B cell (primary cell): ENCODE data around the gene GFOD1. TPM values are rescaled to one million over a fixed set of nuclear protein-coding genes. Genes with fewer than 3 reads are reported as not detected.

ENCODE experiments used
- ATAC-seq: fragments of 200-7000 bp; cut with Tn5 transposase; one replicate; pipeline ENCODE4 v1.10.0; 2021; ENCODE audit warnings: low read depth, mild to moderate bottlenecking, moderate number of reproducible peaks, moderate library complexity
- CTCF ChIA-PET: fragments of 350-600 bp; sonication (Branson Sonifier 250); formaldehyde crosslinking; loops from one replicate; lab custom pipeline; 2021; ENCODE audit warnings: antibody characterized with exemption, inconsistent platforms; lab: Charles Lee
- POLR2A ChIA-PET: fragments of 350-600 bp; sonication (Branson Sonifier 250); formaldehyde crosslinking; loops from one replicate; lab custom pipeline; 2021; ENCODE audit warnings: antibody characterized with exemption; lab: Charles Lee
- DNase-seq: peaks from one replicate; pipeline ENCODE4 v3.0.0; 2013
- H2AFZ ChIP-seq: 2 replicates; pipeline ENCODE4 v1.6.1; 2012; ENCODE audit warnings: mild to moderate bottlenecking, low read depth, low read length; ENCODE audit not compliant: insufficient read depth, poor library complexity, severe bottlenecking
- H3K27ac ChIP-seq, 2 donors: 1 replicate in 1 of 2; 2 replicates in 1 of 2; pipeline ENCODE4 v1.5.1; 2012 to 2013; ENCODE audit warnings: low read length in 2 of 2, mild to moderate bottlenecking in 2 of 2, moderate library complexity in 1 of 2
- H3K27me3 ChIP-seq, 4 experiments: fragments of 200-600 bp in 1 of 4; sonication (generic) in 1 of 4; replicated peaks in 1 of 4; 1 replicate in 2 of 4; 2 replicates in 2 of 4; pipeline versions ENCODE4 v1.6.1 to v1.7.0; 2013 to 2016; ENCODE audit warnings: low read length in 3 of 4, mild to moderate bottlenecking in 2 of 4, mixed read lengths in 1 of 4, moderate library complexity in 1 of 4; ENCODE audit not compliant: insufficient read depth in 4 of 4, control insufficient read depth in 3 of 4; ENCODE audit errors: control extremely low read depth in 1 of 4
- H3K36me3 ChIP-seq, 2 experiments: replicated peaks in 1 of 2; 1 replicate in 1 of 2; 2 replicates in 1 of 2; pipeline versions ENCODE4 v1.6.1 to v1.7.1; 2013; ENCODE audit warnings: low read length in 1 of 2; ENCODE audit not compliant: insufficient read depth in 2 of 2, control insufficient read depth in 1 of 2; ENCODE audit errors: control extremely low read depth in 1 of 2, extremely low read depth in 1 of 2
- H3K4me1 ChIP-seq, 2 donors: fragments of 200-600 bp in 1 of 2; sonication (generic) in 1 of 2; 1 replicate in 1 of 2; 2 replicates in 1 of 2; pipeline versions ENCODE4 v1.5.1 to v1.6.1; 2013 to 2017; ENCODE audit warnings: low read length in 2 of 2; ENCODE audit not compliant: control insufficient read depth in 2 of 2, insufficient read depth in 2 of 2
- H3K4me2 ChIP-seq: replicated peaks from 2 replicates; pipeline ENCODE3; 2012; ENCODE audit warnings: mild to moderate bottlenecking, low read depth, low read length; ENCODE audit not compliant: poor library complexity, severe bottlenecking
- H3K4me3 ChIP-seq, 5 experiments: fragments of 200-600 bp in 1 of 5; sonication (generic) in 1 of 5; 1 replicate in 3 of 5; 2 replicates in 2 of 5; pipeline versions ENCODE4 v1.5.1 to v1.7.0; 2011 to 2016; ENCODE audit warnings: low read length in 4 of 5, mild to moderate bottlenecking in 4 of 5, low read depth in 2 of 5, control low read depth in 1 of 5, moderate library complexity in 1 of 5; ENCODE audit not compliant: insufficient read depth in 1 of 5; ENCODE audit errors: control extremely low read depth in 1 of 5, extremely low read depth in 1 of 5
- H3K79me2 ChIP-seq: fragments of 200-600 bp; sonication (generic); one replicate; pipeline ENCODE4 v1.6.0; 2016; ENCODE audit warnings: low read length; ENCODE audit not compliant: control insufficient read depth, insufficient read depth
- H3K9ac ChIP-seq: fragments of 200-600 bp; sonication (generic); 2 replicates; pipeline ENCODE4 v1.6.1; 2017; ENCODE audit warnings: mild to moderate bottlenecking, low read length, moderate library complexity
- H3K9me3 ChIP-seq, 3 donors: one replicate each; pipeline versions ENCODE4 v1.6.1 to v1.7.1; 2013; ENCODE audit warnings: low read length in 2 of 3; ENCODE audit not compliant: control insufficient read depth in 2 of 3, insufficient read depth in 1 of 3; ENCODE audit errors: control extremely low read depth in 1 of 3
- H4K20me1 ChIP-seq: 2 replicates; pipeline ENCODE4 v1.6.0; 2012; ENCODE audit warnings: mild to moderate bottlenecking, low read length; ENCODE audit not compliant: insufficient read depth, control insufficient read depth, poor library complexity, severe bottlenecking
- H3K27ac Mint-ChIP-seq: one replicate; pipeline ENCODE4 v1.8.0; 2021; ENCODE audit warnings: mixed read lengths
- H3K27me3 Mint-ChIP-seq: one replicate; pipeline ENCODE4 v1.8.0; 2021; ENCODE audit warnings: mixed read lengths
- H3K4me1 Mint-ChIP-seq: one replicate; pipeline ENCODE4 v1.8.0; 2021; ENCODE audit warnings: mixed read lengths
- H3K4me3 Mint-ChIP-seq: one replicate; pipeline ENCODE4 v1.8.0; 2021; ENCODE audit warnings: mixed read lengths
- H3K9me3 Mint-ChIP-seq: one replicate; pipeline ENCODE4 v1.8.0; 2022; ENCODE audit warnings: mixed read lengths; ENCODE audit not compliant: insufficient read depth
- CTCF ChIP-seq: fragments of 200-600 bp; IDR thresholded peaks from one replicate; pipeline ENCODE4 v1.8.0; 2022; ENCODE audit warnings: antibody characterized with exemption, mild to moderate bottlenecking
- EZH2 ChIP-seq: IDR thresholded peaks from 2 replicates; pipeline ENCODE4 v1.6.1; 2012; ENCODE audit warnings: borderline replicate concordance, low read depth, mild to moderate bottlenecking, moderate library complexity, low read length; ENCODE audit not compliant: insufficient read depth, poor library complexity, severe bottlenecking
- WGBS: methylation state at CpG from one replicate; pipeline ENCODE4 v1.1.5; 2013; ENCODE audit warnings: missing lambda C conversion rate; ENCODE audit not compliant: insufficient coverage; 5-methylcytosine and 5-hydroxymethylcytosine counted together
- intact Hi-C: fragments of 100-400 bp; cut with micrococcal nuclease; formaldehyde crosslinking; loops from one replicate; pipeline ENCODE4 v1.10.0; 2022
- polyA plus RNA-seq: library from polyadenylated mRNA; depleted of rRNA; stranded (reverse); fragments of >200 nt; gene quantifications from 2 replicates; pipeline ENCODE4 v1.2.3, GENCODE V29; 2012
- total RNA-seq, 2 donors: library from RNA; stranded (reverse); fragments of 120-200 nt in 1 of 2; gene quantifications; 1 replicate in 1 of 2; 2 replicates in 1 of 2; pipeline versions ENCODE4 v1.2.3 to v1.2.4, GENCODE V29; 2013 to 2022

GFOD1 gene
- total and polyA plus RNA-seq, 2 donors (not counting 1 experiment from before 2014, with no cell fraction given): 8.3 to 42.4 TPM

- ChIA-PET POLR2A (interaction anchor here (0.6 kb wide), 1 partner anchor 13 kb away, joined by 3 read pairs; no protein-coding TSS in a partner anchor), CTCF (interaction anchor here (1.5 kb wide), 1 partner anchor 80 kb away, joined by 6 read pairs; no protein-coding TSS in a partner anchor)
- ATAC-seq (no peak), DNase-seq (no peak)
- no peak overlapping the region for H3K27ac ChIP-seq
- H3K27ac Mint-ChIP-seq: no peak overlapping the region
- H2AFZ ChIP-seq: no peak overlapping the region
- H3K9me3 Mint-ChIP-seq: no peaks in the 10 kb centered on the region
- no peak overlapping the region for H3K4me3 Mint-ChIP-seq
- peaks cover 0 to 9% (median 0%) of the 10 kb centered on the region in 4 experiments for H3K27me3 ChIP-seq
- no peaks in the 10 kb centered on the region for H3K36me3 ChIP-seq
- H4K20me1 ChIP-seq: peaks cover 6% of the 10 kb centered on the region
- H3K27me3 Mint-ChIP-seq: peaks cover 3% of the 10 kb centered on the region
- WGBS: 80% methylated on average over 5 of the region's 6 CpGs
- H3K4me1 ChIP-seq: peaks cover 13 to 19% of the 10 kb centered on the region in 2 donors
- no peak overlapping the region for H3K4me3 ChIP-seq
- no peaks in the 10 kb centered on the region for H3K9me3 ChIP-seq
- H3K79me2 ChIP-seq: peaks cover 72% of the 10 kb centered on the region
- no peak overlapping the region for H3K4me2 ChIP-seq
- H3K4me1 Mint-ChIP-seq: peaks cover 37% of the 10 kb centered on the region
- no peak overlapping the region for H3K9ac ChIP-seq
- intact Hi-C loops: no loop called here
- TF ChIP-seq CTCF: no peak
- TF ChIP-seq EZH2: no peak
Measured at GRCh38 chr6:13417431-13417830, 70.0 kb downstream of the GFOD1 start.

DNA sequence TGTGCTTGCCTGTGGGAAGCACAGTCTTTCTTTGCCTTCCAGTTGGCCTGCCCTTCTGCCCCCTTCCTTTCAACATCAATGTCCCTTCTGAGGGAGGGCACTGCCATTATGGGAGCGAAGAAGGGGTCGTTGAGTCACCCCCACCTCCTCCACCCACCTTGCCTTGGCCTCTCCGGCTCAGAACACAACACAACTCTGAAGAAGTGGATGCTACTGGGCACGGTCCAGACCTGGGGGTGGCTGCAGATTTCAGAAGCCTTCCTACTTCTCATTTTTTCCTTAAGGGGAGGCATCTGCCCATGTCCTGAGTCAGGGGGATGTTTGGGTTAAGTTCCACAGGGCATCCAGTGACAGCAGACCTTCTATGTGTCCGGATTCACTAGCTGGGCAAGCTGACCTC lies 72.1 kb downstream of the GFOD1 start:
- H3K27ac Mint-ChIP-seq: no peak overlapping the region
- Histone ChIP-seq H3K4me3 (no peak overlapping the region), H3K4me1 (peaks cover 13 to 15% of the 10 kb centered on the region in 2 donors), H3K27ac (no peak overlapping the region), H3K36me3 (no peaks in the 10 kb centered on the region), H3K27me3 (peaks cover 0 to 9% (median 0%) of the 10 kb centered on the region in 4 experiments), H3K79me2 (peaks cover 55% of the 10 kb centered on the region), H3K9ac (no peak overlapping the region), H4K20me1 (peaks cover 6% of the 10 kb centered on the region), H2AFZ (no peak overlapping the region), H3K4me2 (no peak overlapping the region), H3K9me3 (no peaks in the 10 kb centered on the region)
- peaks cover 25% of the 10 kb centered on the region for H3K4me1 Mint-ChIP-seq
- H3K4me3 Mint-ChIP-seq: no peak overlapping the region
- POLR2A ChIA-PET: no interaction called here
- 93% methylated on average over 3 of the region's 5 CpGs for WGBS
- ATAC-seq (no peak), DNase-seq (no peak)
- CTCF ChIA-PET: no interaction called here
- no peak for TF ChIP-seq EZH2
- no peak for TF ChIP-seq CTCF
- intact Hi-C loops: no loop called here
- H3K27me3 Mint-ChIP-seq: peaks cover 3% of the 10 kb centered on the region
- H3K9me3 Mint-ChIP-seq: no peaks in the 10 kb centered on the region
